Activated T-cell treated with anti-CD3 and anti-CD28 coated beads for 1 hour (primary cell): ENCODE measurements around the gene ZFP28.

Experiments
- DNase-seq: peaks from one replicate; pipeline ENCODE4 v3.0.0-alpha.2; 2020; ENCODE audit warnings: low read depth

Gene ZFP28

DNA sequence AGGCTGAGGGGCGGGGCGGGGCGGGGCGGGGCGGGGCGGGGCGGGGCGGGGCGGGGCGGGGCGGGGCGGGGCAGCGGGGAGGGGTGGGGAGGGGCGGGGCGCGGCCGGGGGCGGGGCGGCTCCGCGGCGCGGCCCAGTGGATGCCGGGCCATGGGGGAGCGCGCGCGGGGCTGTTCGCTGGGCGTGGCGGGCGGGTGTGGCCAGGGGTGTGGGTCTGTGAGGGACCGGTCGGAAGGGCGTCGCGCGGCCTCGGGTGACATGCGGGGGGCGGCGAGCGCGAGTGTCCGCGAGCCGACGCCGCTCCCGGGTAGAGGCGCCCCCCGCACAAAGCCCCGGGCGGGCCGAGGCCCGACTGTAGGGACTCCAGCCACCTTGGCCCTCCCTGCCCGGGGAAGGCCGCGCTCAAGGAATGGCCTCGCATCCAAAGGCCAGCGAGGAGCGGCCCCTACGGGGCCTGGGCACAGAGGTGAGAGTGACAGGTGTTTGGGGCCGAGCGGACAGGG is at the start of gene ZFP28:
TSS of gene ZFP28 (plus strand) at position 188 of the 503 bp plus-strand sequence. CDS start at position 259, 71 bp downstream.
- no peak for DNase-seq

DNA sequence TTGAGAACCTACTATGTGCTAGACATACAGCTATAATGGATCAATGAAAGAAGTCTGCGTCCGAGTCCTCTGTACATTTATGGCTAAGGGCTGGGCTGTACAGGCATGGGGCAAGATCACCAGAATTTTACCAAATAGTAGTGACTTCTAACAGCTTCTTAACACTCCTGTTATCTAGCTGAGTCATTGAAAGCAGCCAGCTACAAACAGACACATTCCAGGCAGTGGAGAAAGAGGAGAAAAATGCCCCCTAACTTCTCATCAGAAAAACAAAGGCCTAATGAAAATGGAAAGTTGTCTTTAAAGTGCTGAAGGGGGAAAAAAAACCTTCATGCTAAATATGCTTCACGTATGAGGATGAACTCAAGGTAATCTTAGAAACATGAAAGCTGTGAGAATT is 47.3 kb upstream of the ZFP28 start:
- DNase-seq: no peak

DNA sequence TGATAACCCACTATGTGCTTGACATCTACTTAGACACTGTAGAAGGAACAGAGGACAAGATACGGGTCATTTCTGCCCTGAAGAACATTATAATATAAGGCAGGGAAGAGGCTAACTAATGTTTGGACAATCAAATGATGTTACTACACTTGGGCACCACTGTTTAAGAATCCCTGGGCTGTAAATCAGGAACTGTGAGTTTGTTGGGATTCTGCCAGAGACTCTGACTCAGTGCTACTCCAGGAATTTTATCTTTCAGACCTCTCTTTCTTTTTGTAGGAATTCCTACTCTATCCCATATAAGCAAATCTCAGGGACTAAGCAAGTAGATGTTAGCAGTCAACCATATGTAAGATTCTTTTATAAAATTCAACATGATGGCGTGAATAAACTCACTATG is 34.2 kb upstream of the ZFP28 start:
- no peak for DNase-seq

DNA sequence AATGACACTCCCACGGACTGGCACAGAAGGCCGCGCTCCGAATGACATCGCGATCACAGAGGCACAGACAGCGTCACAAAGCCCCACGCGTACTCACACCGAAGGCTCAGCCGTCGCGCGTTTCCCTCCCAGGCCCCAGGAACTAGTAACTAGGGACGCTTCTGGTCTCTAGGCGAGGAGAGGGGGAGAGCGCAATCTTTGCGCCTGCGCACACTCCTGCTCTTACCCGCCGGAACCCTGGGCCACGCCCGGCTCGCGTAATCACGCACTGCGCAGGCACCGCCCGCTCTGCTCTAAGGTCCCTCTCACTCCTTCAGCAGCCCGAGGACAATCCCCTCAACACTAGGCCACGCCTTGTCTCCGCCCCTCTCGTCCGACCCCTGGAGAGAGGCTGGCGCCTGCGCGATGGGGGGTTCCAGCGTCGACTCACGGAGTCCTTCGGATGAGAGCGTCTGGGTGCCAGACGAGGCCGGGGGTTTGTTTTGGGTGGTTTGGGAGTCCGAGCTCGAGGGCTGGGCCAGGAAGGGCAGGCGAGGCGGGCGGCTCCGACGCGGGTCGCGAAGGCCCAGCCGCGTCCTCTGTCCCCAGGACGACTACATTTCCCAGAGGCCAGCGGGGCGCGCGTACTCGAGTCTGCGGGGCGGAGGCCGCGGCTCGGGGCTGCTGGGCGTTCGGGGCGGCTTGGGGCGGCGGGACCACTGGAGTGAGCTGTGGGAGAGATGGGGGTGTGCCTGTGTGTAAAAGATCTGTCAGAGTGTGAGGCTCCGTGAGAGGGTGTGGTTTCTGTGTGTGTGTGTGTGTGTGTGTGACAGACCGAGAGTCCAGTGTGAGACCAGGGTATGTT is 31.1 kb upstream of the ZFP28 start, which contains the start of gene ZNF471:
TSS of gene ZNF471 (plus strand) at position 410 of the 844 bp plus-strand sequence. CDS start 3,717 bp downstream, outside the sequence.
- DNase-seq: peak; percentile 67

DNA sequence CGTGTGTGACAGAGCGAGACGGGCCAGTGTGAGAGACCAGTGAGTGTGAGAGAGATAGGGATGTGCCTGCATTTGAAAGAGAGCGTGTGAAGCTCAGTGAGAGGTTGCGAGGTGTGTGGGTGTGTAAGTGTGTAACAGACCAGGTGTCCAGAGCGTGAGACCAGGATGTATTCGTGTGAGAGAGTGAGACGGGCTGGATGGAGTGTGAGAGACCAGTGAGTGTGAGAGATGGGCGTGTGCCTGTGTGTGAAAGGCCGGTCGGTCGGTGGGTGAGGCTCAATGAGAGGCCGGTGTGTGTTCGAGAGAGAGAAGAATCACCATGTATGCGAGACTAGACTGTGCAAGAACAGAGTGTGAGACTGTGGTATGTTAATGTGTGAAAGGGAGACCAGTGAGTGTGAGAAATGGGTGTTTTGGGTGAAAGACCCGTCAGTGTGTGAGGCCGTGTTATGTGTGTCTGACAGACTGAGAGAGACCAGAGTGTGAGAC is 30.4 kb upstream of the ZFP28 start:
- no peak for DNase-seq

DNA sequence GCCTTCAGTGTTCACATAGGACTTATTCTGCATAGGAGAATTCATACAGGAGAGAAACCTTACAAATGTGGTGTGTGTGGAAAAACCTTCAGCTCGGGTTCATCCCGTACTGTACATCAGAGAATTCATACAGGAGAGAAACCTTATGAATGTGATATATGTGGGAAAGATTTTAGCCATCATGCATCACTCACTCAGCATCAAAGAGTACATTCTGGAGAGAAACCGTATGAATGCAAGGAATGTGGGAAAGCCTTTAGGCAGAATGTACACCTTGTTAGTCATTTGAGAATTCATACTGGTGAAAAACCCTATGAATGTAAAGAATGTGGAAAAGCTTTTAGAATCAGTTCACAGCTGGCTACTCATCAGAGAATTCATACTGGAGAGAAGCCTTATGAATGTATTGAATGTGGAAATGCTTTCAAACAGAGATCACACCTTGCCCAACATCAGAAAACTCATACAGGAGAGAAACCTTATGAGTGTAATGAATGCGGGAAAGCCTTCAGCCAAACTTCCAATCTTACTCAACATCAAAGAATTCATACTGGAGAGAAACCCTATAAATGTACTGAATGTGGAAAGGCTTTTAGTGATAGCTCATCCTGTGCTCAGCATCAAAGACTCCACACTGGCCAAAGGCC is 13.4 kb upstream of the ZFP28 start:
- DNase-seq: no peak

DNA sequence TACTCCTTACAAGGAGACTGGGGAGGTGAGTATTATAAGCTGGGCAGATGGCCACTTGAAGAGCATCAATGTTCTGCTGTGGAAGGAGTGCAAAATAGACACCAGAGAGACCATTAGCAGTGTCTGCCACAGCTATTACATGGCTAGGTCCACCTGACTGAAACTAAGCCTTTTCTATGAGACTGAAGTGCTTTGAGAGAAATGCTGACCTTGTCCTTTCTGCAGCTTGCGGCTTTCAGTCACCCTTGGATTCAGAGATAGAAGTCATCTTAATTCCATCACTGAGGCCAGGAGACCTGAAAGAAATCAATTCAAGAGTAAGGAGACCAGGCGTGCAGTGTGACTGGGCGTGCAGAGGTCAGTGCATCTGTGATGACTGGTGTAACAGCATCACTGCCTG is 1.3 kb upstream of the ZFP28 start:
- no peak for DNase-seq

DNA sequence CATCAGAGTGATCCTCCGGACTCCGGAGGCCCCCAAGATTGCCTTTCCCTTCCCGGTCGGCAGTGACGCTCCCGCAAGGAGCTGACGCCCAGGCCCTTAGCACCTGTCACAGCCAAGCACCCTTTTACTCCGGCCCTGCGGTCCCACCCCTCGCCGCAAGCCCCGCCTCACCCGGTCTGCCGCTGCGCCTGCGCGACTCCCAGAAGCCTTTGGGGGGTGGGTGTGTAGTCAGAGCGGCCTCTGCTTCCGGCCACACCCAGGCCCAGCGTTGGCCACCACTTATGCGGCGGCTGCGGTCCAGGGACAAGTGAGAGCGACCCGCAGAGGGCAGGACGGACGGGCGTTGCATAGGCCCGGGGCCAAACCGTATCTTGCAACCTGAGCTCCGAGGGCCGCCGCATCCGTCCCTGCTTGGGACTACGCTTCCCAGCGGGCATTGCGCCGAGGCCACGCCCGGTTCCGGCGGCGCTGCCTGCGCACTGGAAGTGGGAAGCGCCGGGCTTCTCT is 441 bp upstream of the ZFP28 start:
- DNase-seq: peak; percentile 81

DNA sequence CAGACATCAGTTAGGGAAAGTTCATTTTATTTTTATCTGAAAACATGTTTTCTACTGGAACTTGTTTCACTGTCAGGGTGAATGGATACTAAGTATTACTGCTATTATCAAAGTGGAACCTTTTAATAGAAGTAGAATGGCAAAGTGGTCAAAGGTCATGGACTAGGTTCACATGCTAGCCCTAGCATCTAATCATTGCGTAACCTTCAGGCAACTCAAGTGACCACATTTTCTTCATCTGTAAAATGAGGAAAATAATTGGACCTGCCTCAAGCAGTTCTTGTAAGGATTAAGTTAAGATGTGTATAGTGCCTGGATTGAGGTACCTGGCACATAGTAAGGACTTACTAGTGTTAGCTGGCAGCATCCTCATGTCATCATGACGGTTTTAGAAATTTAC is 5.0 kb downstream of the ZFP28 start:
- no peak for DNase-seq

DNA sequence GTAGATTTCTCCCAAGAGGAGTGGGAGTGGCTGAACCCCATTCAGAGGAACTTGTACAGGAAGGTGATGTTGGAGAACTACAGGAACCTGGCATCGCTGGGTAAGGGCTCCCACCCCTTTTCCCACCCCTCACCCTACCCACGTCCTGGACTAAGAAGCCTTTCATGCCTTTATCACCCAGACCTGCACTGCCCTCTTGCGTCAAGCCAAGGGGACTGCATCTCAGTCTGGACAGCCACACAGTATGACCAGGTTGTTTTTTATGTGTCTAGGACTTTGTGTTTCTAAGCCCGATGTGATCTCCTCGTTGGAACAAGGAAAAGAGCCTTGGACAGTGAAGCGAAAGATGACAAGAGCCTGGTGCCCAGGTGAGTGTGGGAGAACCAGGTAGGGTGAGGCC is 8.8 kb downstream of the ZFP28 start:
- DNase-seq: no peak

DNA sequence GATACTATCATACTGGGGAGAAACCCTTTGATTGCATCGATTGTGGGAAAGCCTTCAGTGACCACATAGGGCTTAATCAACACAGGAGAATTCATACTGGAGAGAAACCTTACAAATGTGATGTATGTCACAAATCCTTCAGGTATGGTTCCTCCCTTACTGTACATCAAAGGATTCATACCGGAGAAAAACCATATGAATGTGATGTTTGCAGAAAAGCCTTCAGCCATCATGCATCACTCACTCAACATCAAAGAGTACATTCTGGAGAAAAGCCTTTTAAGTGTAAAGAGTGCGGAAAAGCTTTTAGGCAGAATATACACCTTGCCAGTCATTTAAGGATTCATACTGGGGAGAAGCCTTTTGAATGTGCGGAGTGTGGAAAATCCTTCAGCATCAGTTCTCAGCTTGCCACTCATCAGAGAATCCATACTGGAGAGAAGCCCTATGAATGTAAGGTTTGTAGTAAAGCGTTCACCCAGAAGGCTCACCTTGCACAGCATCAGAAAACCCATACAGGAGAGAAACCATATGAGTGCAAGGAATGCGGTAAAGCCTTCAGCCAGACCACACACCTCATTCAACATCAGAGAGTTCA is 15.6 kb downstream of the ZFP28 start:
- DNase-seq: no peak

DNA sequence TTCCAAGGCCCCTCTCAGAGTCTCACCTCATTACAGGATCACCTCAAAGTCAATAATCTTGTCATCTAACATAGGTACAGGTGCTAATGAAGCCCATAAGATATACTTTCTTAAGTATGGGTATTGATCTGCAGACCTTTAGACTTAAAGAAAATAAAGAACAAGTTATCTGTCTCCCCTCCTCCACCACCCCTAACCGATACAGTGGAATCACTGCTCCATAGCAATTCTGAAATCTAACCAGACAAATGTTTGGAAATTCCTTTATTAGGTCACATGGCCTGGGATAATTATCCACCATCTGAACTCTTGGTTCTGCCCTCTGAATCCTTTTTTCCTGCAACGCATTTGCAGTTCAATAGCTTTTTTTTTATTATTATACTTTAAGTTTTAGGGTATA is 24.0 kb downstream of the ZFP28 start:
- no peak for DNase-seq

DNA sequence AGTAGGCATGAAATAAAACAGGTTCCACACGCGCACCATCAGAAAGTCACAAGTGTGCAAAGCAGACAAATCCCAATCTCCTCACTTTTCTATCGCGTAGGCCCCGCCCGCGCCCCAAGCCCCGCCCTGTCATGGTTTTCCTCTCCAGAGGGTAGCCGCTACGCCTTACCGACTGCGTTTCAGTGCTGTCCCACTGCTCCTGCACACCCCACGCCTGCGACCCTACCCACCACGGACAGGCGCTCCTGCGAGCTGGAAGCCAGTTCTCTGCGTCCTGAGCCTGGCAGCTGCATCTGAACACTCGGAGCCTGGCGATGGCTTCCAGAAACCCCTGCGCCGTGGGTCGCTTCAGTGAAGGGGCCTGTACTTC is 28.1 kb downstream of the ZFP28 start:
- peak; percentile 14 for DNase-seq

DNA sequence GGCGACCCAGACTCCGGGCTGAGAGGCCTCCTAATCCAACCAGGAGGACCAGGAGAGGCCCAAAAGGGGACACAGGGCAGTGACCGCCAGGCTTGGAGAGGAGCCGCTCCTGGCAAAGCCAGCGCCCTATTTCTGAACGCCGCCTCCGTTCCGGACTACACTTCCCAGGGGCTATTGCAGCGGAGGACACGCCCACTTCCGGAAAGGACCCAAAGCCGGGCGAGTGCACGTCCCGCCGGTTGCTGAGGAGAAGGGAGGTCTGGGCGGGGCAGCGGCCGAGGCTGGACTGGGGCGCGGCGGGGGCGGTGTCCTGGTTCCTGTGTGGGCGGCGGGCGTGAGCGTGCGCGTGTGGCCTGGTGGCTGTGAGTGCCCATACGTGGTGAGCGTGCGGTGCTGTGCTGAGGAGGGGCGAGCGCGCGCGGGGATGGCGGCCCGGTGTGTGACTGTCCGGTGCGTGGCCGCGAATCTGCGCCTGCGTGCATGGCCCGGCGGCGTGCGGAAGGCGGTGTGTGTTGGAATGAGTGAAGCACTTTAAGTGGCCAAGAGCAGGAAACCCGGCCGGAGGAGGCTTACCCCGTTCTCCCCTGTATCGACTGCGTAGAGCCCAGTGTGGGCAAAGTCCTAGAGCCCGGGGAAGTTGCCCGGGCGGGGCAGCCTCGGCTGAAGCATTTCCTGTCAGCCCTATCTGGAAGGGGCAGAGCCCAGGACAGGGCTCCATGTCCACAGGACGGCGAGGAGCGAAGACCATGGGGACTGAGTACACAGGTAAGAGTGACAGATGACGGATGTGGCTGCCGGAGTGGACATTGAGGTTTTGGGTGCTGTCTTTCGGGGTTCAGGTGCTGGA is 28.7 kb downstream of the ZFP28 start, which contains the start of gene ZNF470:
TSS of gene ZNF470 (plus strand) at position 195 of the 847 bp plus-strand sequence. CDS start 2,844 bp downstream, outside the sequence.
- peak; percentile 78 for DNase-seq

DNA sequence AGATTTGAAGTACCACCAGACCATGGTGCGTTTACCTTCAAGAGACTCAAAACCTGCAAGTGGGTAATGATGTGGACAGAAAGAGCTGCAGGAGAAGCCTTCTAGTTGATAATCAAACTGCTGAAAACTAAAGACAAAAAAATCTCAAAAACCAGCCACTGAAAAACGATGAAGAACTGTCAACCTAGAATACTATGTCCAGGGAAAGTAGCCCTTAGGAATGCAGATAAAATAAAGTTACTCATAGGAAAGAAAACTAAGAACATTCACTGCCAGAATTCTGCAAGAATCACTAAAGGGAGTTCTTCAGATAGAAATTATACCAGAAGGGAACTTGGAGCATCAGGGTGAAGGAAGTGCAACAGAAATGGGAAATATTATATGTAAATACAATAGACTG is 33.8 kb downstream of the ZFP28 start:
- no peak for DNase-seq

DNA sequence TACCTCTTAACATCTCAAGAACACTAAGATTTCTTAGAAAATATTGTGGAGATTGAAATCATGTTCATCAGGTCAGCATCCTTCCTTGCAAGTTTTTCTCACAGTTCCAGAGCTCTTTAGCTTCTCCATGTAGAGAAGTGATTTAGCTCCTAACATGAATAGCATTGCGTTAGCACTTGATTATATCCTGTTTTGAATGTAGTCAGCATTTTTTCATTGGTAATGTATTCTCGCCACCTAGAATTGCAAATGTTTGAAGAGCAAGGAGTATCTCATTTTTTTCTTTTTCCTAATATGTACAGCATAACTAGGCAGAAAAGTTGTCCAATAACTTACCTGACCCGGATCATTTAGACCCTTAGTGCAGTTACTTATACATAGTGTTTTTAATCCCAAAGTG is 35.2 kb downstream of the ZFP28 start:
- DNase-seq: no peak

DNA sequence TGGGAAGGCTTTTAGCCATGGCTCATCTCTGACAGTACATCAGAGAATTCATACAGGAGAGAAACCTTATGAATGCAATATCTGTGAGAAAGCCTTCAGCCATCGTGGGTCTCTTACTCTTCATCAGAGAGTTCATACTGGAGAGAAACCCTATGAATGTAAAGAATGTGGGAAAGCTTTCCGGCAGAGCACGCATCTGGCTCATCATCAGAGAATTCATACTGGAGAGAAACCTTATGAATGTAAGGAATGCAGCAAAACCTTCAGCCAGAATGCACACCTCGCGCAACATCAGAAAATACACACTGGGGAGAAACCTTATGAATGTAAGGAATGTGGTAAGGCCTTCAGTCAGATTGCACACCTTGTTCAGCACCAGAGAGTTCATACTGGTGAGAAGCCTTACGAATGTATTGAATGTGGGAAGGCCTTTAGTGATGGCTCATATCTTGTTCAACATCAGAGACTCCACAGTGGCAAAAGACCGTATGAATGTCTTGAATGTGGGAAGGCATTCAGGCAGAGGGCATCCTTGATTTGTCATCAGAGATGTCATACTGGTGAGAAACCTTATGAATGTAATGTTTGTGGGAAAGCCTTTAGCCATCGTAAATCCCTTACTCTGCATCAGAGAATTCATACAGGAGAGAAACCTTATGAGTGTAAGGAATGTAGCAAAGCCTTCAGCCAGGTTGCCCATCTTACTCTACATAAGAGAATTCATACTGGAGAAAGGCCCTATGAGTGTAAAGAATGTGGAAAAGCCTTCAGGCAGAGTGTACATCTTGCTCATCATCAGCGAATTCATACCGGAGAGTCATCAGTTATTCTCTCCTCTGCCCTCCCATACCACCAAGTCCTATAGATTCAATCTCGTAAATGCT is 39.2 kb downstream of the ZFP28 start:
- no peak for DNase-seq

DNA sequence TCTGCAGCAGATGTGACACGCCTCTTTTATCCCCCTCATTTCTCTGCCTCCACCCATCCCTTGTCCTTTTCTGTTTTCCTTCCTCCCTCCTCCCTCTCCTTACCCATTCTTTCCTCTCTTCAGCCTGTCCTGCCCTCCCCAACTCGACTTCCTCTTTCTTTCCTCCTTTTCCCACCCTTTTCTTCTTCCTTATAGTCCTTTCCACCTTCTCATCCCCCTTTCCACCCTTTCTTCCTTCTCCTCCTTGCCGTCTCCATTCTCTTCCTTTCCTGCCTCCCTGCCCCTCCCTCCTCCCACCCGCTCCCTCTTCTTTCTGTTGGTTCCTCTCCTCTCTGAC is 55.7 kb downstream of the ZFP28 start:
- no peak for DNase-seq

DNA sequence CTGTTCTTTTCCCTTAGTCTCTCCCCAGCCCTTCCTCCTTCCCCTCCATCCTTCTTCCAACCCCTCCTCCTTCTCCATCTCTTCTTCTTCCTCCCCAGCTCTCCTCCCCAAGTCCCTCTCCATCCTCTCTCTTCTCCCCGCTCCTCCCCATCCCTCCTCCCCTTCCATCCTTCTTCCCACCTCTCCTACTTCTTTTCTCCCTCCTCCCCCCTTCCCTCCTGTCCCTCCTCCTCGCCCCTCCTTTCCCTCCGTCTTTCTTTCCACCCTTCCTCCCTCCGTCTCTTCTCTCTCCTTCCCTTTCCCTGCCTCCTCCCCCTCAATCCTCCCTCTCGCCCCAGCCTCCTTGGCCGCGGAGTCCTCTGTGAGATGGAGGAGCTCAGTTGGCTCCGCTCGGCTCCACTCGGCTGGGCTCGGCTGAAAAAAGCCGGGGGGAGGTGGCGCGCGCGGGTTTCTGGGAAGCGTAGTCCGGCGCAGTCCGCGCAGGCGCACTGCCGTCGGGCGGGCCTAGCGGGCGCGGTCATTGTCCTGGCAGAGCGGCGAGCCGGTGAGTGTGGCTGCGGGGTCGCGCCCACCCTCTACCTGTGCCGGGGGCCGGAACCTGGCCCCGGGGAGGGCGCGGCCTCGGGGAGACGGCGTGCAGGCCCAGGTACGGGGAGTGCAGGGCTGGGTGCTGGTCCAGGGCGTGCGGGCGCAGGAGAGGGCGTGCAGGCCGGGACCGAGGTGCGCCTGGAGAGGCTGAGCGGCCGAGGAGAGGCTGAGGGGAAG is 56.2 kb downstream of the ZFP28 start, which contains the start of gene ZNF71:
TSS of gene ZNF71 (plus strand) at position 520 of the 765 bp plus-strand sequence. CDS start 6,257 bp downstream, outside the sequence.
- peak; percentile 76 for DNase-seq

DNA sequence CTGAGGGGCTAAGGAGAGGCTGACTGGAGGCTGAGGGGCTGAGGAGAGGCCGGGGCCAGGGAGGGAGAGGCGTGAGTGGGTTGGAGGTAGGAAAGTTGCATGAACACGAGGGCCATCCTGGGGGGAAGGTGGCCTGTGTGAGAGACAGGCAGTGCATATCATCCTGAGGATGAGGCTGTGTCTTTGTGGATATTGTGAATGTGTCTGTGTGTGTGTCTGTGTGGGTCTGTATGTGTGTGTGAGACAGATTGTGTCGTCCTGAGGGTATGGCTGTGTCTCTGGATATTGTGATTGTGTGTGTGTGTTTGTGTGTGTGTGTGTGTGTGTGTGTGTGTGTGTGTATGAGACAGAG is 56.8 kb downstream of the ZFP28 start:
- no peak for DNase-seq
